ENCODE data around the gene CST2.

DNA sequence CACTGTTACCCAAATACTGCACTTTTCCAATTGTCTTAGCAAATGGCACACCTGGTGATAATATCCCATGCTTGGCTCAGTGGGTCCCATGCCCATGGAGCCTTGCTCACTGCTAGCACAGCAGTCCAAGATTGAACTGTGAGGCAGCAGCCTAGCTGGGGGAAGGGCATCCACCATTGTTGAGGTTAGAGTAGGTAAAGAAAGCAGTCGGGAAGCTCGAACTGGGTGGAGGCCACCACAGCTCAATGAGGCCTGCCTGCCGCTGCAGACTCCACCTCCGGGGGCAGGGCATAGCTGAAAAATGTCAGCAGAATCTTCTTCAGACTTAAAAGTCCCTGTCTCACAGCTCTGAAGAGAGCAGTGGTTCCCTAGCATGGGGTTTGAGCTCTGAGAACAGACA, 9.2 kb upstream of the CST2 start:
- TF ChIP-seq, protein P1, sequence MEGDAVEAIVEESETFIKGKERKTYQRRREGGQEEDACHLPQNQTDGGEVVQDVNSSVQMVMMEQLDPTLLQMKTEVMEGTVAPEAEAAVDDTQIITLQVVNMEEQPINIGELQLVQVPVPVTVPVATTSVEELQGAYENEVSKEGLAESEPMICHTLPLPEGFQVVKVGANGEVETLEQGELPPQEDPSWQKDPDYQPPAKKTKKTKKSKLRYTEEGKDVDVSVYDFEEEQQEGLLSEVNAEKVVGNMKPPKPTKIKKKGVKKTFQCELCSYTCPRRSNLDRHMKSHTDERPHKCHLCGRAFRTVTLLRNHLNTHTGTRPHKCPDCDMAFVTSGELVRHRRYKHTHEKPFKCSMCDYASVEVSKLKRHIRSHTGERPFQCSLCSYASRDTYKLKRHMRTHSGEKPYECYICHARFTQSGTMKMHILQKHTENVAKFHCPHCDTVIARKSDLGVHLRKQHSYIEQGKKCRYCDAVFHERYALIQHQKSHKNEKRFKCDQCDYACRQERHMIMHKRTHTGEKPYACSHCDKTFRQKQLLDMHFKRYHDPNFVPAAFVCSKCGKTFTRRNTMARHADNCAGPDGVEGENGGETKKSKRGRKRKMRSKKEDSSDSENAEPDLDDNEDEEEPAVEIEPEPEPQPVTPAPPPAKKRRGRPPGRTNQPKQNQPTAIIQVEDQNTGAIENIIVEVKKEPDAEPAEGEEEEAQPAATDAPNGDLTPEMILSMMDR (IDR thresholded peaks at IDR 0.05) = no peak
- no peak for TF ChIP-seq EZH2 (IDR thresholded peaks at IDR 0.05; ENCODE audit: borderline replicate concordance, insufficient read depth, low read depth, low read length, poor library complexity, severe bottlenecking)
